ENCODE data around the gene ZNF385C.

- TF ChIP-seq CTCF (conservative IDR thresholded peaks at IDR 0.05): no peak
- TF ChIP-seq EZH2 (IDR thresholded peaks at IDR 0.05; ENCODE audit: low read depth): no peak
These were observed 16.6 kb downstream of the ZNF385C start for GRCh38 chr17:42081516-42082129.

Measured in PC-9 (cell line).